GM23338 (cell line): ENCODE measurements around the gene PTPRN2.

Source experiments
- CREB1 ChIP-seq: fragments of 250-450 bp; sonication (Bioruptor Pico); IDR thresholded peaks from 2 replicates; pipeline ENCODE4 v1.5.0; 2020; ENCODE audit warnings: low read depth, mild to moderate bottlenecking, moderate library complexity
- EZH2phosphoT487 ChIP-seq: fragments of 200-600 bp; sonication (generic); IDR thresholded peaks from one replicate; pipeline ENCODE4 v1.8.1; 2018; ENCODE audit warnings: antibody characterized with exemption; ENCODE audit not compliant: unreplicated experiment
- POLR2AphosphoS5 ChIP-seq: IDR thresholded peaks from 2 replicates; pipeline ENCODE4 v1.6.1; 2016; ENCODE audit warnings: antibody characterized with exemption, low read depth
- ZNF114 ChIP-seq: fragments of 250-450 bp; sonication (Bioruptor Pico); IDR thresholded peaks from 2 replicates; pipeline ENCODE4 v1.5.0; 2020; ENCODE audit warnings: mild to moderate bottlenecking, moderate library complexity
- TF ChIP-seq, protein P1 (sequence below), 2 experiments: fragments of 200-600 bp in 1 of 2; sonication (generic) in 1 of 2; conservative IDR thresholded peaks; 2 replicates each; pipeline versions ENCODE4 v1.5.1 to v1.6.1; 2016 to 2017; ENCODE audit warnings: antibody characterized with exemption in 2 of 2, low read depth in 2 of 2, mild to moderate bottlenecking in 2 of 2, moderate library complexity in 1 of 2
- TF ChIP-seq, protein P2 (sequence below): IDR thresholded peaks from 2 replicates; pipeline ENCODE4 v1.6.1; 2016; ENCODE audit warnings: antibody characterized with exemption
- TF ChIP-seq, protein P3 (sequence below): IDR thresholded peaks from one replicate; pipeline ENCODE4 v1.6.1; 2018; ENCODE audit warnings: antibody characterized with exemption; ENCODE audit not compliant: unreplicated experiment

DNA sequence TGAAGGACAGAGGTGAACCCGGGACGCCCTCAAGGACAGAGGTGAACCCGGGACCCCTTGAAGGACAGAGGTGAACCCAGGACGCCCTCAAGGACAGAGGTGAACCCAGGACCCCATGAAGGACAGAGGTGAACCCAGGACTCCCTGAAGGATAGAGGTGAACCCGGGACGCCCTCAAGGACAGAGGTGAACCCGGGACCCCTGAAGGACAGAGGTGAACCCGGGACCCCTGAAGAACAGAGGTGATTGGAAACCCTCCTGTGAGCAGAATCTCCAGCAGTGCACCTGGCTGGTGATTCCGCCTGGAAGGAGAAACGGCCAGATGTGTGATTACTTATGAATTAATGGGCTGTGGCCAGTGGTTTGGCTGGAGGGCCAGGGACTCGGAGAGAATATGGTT is 272.3 kb downstream of the PTPRN2 start:
- TF ChIP-seq, protein P1, sequence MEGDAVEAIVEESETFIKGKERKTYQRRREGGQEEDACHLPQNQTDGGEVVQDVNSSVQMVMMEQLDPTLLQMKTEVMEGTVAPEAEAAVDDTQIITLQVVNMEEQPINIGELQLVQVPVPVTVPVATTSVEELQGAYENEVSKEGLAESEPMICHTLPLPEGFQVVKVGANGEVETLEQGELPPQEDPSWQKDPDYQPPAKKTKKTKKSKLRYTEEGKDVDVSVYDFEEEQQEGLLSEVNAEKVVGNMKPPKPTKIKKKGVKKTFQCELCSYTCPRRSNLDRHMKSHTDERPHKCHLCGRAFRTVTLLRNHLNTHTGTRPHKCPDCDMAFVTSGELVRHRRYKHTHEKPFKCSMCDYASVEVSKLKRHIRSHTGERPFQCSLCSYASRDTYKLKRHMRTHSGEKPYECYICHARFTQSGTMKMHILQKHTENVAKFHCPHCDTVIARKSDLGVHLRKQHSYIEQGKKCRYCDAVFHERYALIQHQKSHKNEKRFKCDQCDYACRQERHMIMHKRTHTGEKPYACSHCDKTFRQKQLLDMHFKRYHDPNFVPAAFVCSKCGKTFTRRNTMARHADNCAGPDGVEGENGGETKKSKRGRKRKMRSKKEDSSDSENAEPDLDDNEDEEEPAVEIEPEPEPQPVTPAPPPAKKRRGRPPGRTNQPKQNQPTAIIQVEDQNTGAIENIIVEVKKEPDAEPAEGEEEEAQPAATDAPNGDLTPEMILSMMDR (conservative IDR thresholded peaks at IDR 0.05; ENCODE audit: low read depth in 2 of 2), result no peak
- TF ChIP-seq, protein P2, sequence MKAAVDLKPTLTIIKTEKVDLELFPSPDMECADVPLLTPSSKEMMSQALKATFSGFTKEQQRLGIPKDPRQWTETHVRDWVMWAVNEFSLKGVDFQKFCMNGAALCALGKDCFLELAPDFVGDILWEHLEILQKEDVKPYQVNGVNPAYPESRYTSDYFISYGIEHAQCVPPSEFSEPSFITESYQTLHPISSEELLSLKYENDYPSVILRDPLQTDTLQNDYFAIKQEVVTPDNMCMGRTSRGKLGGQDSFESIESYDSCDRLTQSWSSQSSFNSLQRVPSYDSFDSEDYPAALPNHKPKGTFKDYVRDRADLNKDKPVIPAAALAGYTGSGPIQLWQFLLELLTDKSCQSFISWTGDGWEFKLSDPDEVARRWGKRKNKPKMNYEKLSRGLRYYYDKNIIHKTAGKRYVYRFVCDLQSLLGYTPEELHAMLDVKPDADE, result no peak
- TF ChIP-seq EZH2phosphoT487 (no peak), POLR2AphosphoS5 (no peak), CREB1 (CRISPR knock-in tag) (no peak), ZNF114 (CRISPR knock-in tag) (no peak)
- TF ChIP-seq, protein P3, sequence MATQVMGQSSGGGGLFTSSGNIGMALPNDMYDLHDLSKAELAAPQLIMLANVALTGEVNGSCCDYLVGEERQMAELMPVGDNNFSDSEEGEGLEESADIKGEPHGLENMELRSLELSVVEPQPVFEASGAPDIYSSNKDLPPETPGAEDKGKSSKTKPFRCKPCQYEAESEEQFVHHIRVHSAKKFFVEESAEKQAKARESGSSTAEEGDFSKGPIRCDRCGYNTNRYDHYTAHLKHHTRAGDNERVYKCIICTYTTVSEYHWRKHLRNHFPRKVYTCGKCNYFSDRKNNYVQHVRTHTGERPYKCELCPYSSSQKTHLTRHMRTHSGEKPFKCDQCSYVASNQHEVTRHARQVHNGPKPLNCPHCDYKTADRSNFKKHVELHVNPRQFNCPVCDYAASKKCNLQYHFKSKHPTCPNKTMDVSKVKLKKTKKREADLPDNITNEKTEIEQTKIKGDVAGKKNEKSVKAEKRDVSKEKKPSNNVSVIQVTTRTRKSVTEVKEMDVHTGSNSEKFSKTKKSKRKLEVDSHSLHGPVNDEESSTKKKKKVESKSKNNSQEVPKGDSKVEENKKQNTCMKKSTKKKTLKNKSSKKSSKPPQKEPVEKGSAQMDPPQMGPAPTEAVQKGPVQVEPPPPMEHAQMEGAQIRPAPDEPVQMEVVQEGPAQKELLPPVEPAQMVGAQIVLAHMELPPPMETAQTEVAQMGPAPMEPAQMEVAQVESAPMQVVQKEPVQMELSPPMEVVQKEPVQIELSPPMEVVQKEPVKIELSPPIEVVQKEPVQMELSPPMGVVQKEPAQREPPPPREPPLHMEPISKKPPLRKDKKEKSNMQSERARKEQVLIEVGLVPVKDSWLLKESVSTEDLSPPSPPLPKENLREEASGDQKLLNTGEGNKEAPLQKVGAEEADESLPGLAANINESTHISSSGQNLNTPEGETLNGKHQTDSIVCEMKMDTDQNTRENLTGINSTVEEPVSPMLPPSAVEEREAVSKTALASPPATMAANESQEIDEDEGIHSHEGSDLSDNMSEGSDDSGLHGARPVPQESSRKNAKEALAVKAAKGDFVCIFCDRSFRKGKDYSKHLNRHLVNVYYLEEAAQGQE, result no peak
